ENCODE data around the gene SLC66A3.

The SLC66A3 gene

GRCh38 chr2:11220445-11220844 lies 65.2 kb downstream of the SLC66A3 start:
- DNase-seq, result no peak

GRCh38 chr2:11222845-11223244 lies 67.6 kb downstream of the SLC66A3 start:
- no peak for DNase-seq

GRCh38 chr2:11224887-11225286 lies 69.6 kb downstream of the SLC66A3 start:
- no peak for DNase-seq

GRCh38 chr2:11227595-11227994 lies 72.3 kb downstream of the SLC66A3 start:
- no peak for DNase-seq

Data from NCI-H526 (cell line).